ENCODE results near the gene MAGEA6.
"Not testable (repeated sequence)": the region's sequence is repeated elsewhere in the genome, so short reads cannot be mapped to it uniquely, and the experiment has no call there.

Gene MAGEA6, protein sequence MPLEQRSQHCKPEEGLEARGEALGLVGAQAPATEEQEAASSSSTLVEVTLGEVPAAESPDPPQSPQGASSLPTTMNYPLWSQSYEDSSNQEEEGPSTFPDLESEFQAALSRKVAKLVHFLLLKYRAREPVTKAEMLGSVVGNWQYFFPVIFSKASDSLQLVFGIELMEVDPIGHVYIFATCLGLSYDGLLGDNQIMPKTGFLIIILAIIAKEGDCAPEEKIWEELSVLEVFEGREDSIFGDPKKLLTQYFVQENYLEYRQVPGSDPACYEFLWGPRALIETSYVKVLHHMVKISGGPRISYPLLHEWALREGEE

DNA sequence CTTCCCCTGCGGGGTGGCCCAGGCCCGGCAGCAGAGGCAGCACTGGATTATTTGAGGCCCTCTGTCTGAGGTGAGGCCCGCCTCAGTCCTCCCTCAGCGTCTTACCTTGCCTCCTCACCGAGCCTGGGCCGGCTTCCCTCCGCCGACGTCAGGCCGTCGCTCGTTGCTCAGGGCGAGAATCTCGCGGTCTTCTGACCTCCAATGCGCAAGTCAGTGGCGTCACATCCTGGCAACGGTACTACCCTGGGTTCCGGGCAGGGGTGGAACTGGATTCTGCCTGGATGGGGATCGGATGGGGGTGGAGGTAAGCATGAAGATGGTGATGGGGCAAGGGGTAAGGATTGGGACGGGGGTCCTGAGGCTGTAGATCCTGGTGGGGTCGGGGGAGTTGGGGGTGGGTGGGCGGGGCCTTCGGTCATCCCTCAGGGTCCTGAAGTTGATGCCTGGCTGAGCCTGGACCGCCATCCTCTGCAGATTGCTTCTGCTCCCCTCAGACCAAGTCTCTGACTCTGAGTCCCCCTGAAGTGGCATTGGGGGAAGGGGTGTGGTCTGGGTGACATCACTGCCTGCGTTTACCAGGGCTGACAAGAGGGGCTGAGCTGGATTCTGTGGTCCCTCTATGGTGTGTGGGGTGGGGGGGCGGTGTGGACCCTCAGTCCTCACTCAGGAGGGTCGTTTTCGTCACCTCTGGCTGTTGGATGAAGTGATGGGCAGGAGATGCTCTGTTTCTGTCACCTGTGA lies at the start of gene MAGEA6:
Gene MAGEA6 (minus strand): TSS at position 141 of the 741 bp plus-strand sequence. CDS start 2,039 bp downstream, outside the sequence.
- DNase-seq (ENCODE audit: low read depth), result not testable (repeated sequence)

DNA sequence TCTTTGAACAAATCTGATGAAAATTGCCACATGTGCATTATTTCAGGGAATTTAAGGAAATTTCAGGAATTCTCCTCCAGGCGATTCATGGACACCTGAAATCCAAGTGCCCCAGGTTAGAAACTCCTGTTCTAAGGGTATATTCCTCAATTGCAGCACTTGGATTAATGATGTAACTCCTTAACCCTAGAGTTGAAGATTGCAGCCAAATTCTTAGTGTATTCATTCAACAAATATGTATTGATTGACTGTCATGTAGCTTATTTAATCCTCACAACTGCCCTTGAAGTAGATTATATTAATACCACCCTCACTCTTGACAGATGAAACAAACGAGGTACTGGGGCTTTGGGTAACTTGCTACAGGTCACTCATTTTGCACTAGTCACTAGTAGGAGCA lies 49.8 kb upstream of the MAGEA6 start:
- DNase-seq (ENCODE audit: low read depth), result no peak

DNA sequence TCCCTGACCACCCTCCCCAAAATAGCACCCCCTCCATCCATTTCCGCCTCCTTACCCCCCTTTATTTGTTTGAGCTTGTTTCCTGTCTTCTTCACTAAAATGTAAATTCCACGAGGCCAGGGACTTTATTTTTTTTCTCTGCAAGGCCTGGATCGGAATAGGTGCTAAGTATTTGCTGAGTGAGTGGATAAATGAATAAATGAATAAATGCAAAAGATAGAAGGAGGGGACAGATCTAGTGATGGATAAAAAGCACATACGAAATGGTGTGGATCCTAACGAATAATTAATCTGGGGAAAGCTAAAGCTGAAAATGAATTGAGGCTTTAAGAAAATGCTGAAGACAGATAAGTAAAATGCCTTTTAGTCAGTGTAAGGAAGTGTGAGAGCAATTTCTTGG lies 48.9 kb upstream of the MAGEA6 start:
- DNase-seq (ENCODE audit: low read depth), result no peak

DNA sequence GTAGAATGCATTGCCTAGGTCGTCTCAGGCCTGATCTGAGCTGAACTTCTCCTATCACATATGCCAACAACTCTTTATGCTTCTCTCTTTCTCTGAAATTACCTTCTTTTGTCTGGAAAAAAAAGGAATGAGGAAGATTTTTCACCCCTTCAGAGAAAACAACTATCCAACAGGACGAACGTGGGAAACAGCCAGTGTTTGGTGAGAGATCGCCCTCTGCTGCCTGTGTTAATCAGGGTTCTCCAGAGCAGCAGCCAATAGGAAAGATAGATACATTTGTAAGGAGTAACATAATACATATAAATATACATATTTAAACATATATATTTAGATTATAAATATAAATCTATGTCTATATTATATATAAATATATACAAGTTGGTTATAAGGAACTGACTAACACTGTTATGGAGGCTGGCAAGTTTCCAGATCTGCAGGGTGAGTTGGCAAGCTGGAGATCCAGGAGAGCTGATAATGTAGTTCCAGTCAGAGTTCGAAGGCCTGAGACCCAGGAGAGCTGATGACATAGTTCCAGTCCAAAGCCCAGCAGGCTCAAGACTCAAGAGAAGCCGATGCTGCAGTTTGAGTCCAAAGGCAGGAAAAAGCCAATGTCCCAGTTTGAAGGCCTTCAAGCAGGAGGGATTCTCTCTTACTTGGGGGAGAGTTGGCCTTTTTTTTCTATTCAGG lies 47.7 kb upstream of the MAGEA6 start:
- no peak for DNase-seq (ENCODE audit: low read depth)

DNA sequence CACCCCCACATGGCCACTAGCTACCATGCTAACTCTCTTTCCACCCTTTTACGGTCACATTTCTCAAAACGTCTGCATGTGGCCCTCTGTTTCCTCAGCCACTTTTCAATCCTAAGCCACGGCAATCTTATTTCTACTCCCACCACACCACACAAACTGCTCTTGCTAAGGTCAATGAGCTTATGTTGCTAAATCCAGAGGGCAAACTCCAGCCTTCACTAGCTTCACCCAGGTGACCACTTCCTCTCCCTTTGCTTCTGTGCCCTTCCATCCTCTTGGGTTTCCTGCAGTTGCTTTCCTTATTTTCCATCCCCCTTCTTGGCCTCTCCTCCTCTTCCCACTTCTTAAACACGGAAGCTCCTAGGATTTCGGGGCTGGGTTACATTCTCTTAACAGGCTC lies 44.6 kb upstream of the MAGEA6 start:
- no peak for DNase-seq (ENCODE audit: low read depth)

DNA sequence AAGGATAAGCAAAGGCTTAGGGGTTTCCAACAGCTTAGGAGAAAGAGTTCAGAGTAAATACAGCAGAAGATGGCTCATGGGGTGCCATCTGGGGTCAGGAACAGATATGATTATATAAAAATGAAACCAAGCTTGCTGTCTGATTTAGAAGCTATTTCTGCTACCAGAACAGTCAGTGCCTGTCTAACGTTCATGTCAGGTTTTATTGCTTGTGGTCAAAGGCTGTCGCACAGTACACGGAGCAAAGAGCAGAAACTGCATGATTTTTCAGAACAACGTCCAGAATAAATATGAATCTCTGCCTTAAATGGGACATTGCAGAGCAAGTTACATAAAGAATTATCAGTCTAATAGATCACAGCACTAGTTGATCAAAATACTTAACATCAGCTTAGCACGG lies 43.7 kb upstream of the MAGEA6 start:
- DNase-seq (ENCODE audit: low read depth), result no peak

DNA sequence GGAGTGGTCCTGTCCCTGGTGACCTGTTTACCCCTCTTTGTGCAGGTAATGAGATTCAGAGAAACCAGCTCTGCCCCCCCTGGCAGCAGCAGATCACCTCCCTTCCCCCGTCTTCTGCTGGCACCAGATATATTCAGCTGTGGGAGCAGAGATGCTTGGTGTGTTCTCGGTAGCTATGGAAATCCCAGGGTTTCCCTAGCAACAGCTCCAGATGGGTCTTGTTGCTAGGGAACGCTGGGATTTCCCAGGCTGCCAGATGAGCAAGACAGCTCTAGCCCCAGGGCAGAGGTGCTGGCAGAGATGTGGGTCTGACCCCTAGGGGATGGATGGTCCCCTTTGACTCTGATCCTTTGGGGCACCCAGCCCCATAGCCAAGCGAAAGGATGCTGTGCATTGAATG lies 40.9 kb upstream of the MAGEA6 start:
- no peak for DNase-seq (ENCODE audit: low read depth)

DNA sequence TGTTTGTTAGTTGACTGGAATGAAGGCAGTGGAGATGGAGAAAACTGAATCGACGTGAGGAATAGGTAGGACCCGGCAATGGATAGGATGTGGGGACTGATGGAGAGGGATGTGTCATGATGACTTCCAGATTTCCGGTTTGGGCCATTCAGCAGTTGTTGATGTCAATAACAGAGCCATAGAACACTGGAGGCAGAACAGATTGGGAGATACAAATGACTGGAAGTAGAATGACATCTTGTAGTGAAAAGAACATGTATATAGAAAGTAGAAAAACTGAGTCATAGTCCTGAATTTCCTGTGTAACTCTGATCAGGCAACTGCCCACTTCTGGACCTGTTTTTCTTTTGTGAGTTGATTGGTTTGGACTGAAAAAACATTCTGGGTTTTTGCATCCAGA lies 36.5 kb upstream of the MAGEA6 start:
- no peak for DNase-seq (ENCODE audit: low read depth)

DNA sequence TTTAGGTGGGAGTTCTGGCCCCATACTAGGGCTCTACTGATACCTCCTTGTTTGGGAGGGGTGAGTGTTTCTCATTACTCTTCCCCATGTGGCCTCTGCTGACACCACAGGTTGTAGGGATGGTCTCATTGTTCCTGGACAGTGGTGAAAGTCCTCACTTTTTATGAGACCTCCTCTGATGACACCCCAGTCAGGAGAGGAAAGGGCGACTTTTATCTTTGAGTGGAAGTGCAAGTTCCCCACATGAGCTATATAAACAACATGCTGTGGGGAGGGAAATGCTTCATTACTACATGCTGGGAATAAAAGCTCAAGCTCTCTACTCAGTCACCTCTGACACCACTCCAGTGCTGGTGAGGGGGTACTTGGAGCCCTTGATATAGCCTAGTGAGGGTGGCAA lies 29.5 kb upstream of the MAGEA6 start:
- DNase-seq (ENCODE audit: low read depth), result no peak

DNA sequence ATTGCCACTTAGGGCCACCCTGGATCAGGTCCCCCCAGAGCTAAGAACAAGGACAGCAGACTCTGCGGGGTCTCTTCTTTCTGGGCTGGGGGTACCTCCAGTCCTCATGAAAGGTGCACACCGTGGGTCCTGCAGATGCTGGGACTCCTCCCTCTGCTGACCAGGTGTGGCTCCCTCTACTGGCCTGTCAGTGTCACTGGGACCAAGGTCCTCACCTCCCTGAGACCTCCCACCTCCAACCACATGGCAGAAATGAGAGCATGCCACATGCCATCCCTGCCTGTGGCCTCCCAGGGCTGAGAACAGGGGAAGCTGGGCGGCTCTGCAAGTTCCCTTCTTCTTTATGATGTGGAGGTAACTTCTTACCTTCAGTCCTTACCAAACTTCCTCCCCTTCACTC lies 17.6 kb upstream of the MAGEA6 start:
- DNase-seq (ENCODE audit: low read depth), result not testable (repeated sequence)

DNA sequence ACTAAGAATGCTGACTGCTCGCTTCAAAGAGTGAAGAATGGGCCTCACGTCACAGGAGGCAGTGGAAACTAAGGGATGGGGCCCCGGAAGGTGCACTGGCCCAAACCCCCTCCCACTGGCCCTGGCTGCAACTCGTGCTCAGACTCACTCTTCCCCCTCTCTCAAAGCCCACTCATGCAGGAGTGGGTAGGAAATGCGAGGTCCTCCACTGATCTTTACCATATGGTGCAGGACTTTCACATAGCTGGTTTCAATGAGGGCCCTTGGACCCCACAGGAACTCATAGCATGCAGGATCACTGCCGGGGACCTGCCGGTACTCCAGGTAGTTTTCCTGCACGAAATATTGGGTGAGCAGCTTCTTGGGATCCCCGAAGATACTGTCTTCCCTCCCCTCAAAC lies 2.9 kb downstream of the MAGEA6 start:
- DNase-seq (ENCODE audit: low read depth), result not testable (repeated sequence)

DNA sequence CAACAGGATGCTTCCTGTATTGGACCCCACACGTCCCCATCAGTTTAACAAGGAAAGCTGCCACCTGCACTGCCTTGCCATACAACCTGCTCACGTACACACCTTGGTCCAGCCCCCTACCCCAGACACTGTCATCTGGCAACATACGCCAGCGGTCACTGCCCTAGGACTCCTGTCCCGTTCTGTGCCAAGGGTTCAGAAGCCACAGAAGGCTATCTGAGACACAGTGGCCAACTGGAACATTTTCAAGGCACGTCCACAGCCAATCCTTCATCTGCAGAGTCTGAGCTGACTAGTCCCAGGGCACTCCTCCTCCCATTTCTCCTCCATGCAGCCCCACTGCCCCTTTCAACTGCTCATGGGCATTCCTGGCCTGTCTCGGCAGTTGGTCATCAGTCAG lies 7.9 kb downstream of the MAGEA6 start:
- DNase-seq (ENCODE audit: low read depth), result not testable (repeated sequence)

DNA sequence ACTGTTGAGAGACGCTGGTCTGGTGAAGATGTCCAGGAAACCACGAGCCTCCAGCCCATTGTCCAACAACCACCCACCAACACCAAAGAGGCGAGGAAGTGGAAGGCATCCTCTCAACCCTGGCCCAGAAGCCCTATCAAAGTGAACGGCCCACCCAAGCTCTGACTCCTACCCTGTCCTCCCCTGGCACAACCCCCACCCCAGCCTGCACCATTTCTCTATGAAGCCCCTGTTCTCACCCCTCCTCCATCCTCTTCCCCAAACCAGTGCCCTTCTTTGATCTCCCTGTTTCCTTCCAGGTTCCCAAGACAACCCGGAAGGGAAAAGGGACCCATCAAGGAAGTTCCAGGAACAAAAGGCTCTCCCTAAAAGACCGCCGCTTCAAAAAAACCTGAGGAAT lies 9.9 kb downstream of the MAGEA6 start:
- not testable (repeated sequence) for DNase-seq (ENCODE audit: low read depth)

DNA sequence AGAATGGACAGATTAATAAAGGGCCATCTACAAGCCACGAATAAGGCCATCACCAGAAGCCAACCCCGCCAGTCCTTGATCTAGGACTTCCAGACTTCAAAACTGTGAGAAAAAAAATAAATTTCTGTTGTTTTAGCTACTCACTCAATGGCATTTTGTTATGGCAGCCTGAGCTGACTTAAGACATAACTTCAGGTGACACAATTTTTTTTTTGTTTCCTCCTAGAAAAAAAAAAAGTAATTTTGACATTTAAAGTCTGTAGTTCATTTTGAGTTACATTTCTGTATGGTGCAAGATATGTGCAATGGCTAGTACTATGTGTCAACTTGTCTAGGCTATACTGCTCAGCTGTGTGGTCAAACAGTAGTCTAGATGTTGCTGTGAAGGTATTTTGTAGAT lies 10.6 kb downstream of the MAGEA6 start, which contains the start of gene CSAG3:
Gene CSAG3 (plus strand): TSS at position 301 of the 400 bp plus-strand sequence.
- not testable (repeated sequence) for DNase-seq (ENCODE audit: low read depth)

DNA sequence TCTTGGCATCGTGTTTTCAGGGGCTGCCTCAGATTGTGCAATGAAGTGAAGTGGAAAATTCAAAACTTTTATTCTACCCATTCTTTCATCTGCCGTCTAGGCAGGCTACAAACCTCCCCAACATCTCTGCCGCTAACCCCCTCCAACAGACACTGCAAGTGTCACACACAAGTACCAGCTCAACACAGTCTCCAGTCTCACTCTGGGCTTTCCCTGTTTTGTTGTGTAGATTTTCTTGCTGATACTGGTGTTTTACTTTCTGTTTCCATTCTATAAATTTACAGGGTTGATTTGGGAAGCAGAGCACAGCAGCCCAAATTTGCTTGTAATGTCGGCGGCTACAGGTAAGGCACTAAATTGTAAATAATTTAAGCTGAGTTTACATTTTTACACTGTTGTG lies 14.6 kb downstream of the MAGEA6 start:
- DNase-seq (ENCODE audit: low read depth), result not testable (repeated sequence)

DNA sequence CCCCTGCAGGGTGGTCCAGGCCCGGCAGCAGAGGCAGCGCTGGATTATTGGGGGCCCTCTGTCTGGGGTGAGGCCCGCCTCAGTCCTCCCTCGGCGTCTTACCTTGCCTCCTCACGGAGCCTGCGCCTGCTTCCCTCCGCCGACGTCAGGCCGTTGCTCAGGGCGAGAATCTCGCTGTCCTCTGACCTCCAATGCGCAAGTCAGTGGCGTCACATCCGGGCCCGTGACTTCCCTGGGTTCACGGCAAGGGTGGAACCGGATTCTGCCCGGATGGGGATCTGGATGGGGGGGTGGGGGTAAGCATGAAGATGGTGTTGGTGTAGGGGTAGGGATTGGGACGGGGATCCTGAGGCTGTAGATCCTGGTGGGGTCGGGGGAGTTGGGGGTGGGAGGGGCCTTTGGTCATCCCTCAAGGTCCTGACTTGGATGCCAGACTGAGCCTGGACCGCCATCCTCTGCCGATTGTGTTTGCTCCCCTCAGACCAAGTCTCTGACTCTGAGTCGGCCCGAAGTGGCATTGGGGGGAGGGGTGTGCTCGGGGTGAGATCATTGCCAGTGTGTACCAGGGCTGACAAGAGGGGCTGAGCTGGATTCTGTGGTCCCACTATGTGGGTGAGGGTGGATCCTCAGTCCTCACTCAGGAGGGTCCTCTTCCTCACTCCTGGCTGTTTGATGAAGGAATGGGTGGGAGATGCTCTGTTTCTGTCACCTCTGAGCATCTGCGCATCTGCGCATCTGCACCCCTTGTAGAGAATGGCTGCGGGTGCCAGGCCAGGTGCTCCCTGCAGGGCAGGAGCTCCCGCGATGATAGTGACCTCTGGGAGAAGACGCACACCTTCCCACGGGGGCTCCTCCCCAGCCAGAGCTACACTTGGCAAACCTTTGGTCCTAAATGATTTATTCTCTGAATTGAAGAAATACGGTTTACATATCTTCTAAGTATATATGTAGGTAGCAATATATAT lies 15.5 kb downstream of the MAGEA6 start, which contains the start of gene MAGEA2:
Gene MAGEA2 (minus strand): TSS at position 157 of the 965 bp plus-strand sequence. CDS start 2,479 bp downstream, outside the sequence.
- not testable (repeated sequence) for DNase-seq (ENCODE audit: low read depth)

DNA sequence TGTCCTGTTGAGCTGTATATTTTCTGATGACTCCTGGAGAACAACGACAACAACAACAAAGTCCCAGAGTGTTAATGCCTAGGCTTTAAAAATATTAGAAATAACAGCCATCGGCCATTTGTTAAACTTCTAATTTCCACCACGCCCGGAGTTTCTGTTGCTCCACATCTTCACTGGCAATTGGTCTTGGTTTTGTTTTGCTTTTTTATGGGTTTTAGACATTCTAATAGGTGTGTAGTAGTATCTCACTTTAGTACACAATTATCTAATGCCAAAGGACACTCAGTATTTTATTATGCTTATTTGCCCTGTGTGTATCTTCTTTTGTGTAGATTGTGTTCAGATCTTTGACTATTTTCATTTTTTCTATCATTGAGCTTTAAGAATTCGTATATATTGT lies 30.9 kb downstream of the MAGEA6 start:
- no peak for DNase-seq (ENCODE audit: low read depth)

DNA sequence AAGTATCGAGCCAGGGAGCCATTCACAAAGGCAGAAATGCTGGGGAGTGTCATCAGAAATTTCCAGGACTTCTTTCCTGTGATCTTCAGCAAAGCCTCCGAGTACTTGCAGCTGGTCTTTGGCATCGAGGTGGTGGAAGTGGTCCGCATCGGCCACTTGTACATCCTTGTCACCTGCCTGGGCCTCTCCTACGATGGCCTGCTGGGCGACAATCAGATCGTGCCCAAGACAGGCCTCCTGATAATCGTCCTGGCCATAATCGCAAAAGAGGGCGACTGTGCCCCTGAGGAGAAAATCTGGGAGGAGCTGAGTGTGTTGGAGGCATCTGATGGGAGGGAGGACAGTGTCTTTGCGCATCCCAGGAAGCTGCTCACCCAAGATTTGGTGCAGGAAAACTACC lies 33.0 kb downstream of the MAGEA6 start:
- not testable (repeated sequence) for DNase-seq (ENCODE audit: low read depth)

DNA sequence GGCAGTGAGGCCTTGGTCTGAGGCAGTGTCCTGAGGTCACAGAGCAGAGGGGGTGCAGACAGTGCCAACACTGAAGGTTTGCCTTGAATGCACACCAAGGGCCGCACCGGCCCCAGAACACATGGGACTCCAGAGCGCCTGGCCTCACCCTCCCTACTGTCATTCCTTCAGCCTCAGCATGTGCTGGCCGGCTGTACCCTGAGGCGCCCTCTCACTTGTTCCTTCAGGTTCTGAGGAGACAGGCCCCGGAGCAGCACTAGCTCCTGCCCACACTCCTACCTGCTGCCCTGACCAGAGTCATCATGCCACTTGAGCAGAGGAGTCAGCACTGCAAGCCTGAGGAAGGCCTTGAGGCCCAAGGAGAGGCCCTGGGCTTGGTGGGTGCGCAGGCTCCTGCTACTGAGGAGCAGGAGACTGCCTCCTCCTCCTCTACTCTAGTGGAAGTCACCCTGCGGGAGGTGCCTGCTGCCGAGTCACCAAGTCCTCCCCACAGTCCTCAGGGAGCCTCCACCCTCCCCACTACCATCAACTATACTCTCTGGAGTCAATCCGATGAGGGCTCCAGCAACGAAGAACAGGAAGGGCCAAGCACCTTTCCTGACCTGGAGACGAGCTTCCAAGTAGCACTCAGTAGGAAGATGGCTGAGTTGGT lies 33.5 kb downstream of the MAGEA6 start:
- DNase-seq (ENCODE audit: low read depth), result no peak

DNA sequence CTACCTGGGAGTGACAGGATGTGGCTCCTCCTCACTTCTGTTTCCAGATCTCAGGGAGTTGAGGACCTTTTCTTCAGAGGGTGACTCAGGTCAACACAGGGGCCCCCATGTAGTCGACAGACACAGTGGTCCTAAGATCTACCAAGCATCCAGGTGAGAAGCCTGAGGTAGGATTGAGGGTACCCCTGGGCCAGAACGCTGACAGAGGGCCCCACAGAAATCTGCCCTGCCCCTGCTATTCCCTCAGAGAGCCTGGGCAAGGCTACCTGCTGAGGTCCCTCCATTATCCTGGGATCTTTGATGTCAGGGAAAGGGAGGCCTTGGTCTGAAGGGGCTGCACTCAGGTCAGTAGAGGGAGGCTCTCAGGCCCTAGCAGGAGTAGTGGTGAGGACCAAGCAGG lies 34.4 kb downstream of the MAGEA6 start:
- DNase-seq (ENCODE audit: low read depth), result no peak
